Endothelial cell of umbilical vein (primary cell): ENCODE data around the gene TMEM114. TPM values are rescaled to one million over a fixed set of nuclear protein-coding genes. Genes with fewer than 3 reads are reported as not detected.

ENCODE experiments used
- BruUV-seq: library from RNA; stranded (reverse); fragments of 400-500 nt; replicated peaks from 2 replicates; lab custom pipeline; 2021; lab: Mats Ljungman, UMichigan
- CTCF ChIA-PET: fragments of 300-600, 350-600 bp; sonication (Branson Sonifier 250); formaldehyde crosslinking; loops from one replicate; lab custom pipeline; 2021; ENCODE audit warnings: antibody characterized with exemption, inconsistent platforms; lab: Charles Lee
- POLR2A ChIA-PET: fragments of 300-600, 350-600 bp; sonication (Branson Sonifier 250); formaldehyde crosslinking; loops from one replicate; lab custom pipeline; 2021; ENCODE audit warnings: antibody characterized with exemption, inconsistent platforms; lab: Charles Lee
- DNase-seq: peaks from one replicate; pipeline ENCODE4 v3.0.0-alpha.2; 2011; ENCODE audit warnings: low read depth, low spot score
- FAIRE-seq: peaks from 2 replicates; lab custom pipeline; 2011; peaks lifted over from hg19 to GRCh38; lab: Jason Lieb, UNC
- H2AFZ ChIP-seq: 2 replicates; pipeline ENCODE4 v1.6.0; 2012; ENCODE audit warnings: low read depth, low read length, control low read depth, inconsistent platforms
- H3K27ac ChIP-seq: 2 replicates; pipeline ENCODE4 v1.5.1; 2011; ENCODE audit warnings: low read depth, mild to moderate bottlenecking, control low read depth, low read length, moderate library complexity; ENCODE audit not compliant: insufficient read depth
- H3K27me3 ChIP-seq, 2 experiments: 2 replicates each; pipeline versions ENCODE4 v1.6.0 to v1.6.1; 2011; ENCODE audit warnings: low read length in 2 of 2, mixed read lengths in 1 of 2; ENCODE audit not compliant: control insufficient read depth in 2 of 2, insufficient read depth in 2 of 2
- H3K36me3 ChIP-seq, 2 experiments: 2 replicates in 1 of 2; 3 replicates in 1 of 2; pipeline ENCODE4 v1.5.1; 2011; ENCODE audit warnings: low read length in 2 of 2, mild to moderate bottlenecking in 1 of 2, moderate library complexity in 1 of 2; ENCODE audit not compliant: control insufficient read depth in 2 of 2, insufficient read depth in 2 of 2; ENCODE audit errors: extremely low read depth in 1 of 2
- H3K4me1 ChIP-seq: 3 replicates; pipeline ENCODE4 v1.5.1; 2011; ENCODE audit warnings: mild to moderate bottlenecking, low read length; ENCODE audit not compliant: control insufficient read depth, insufficient read depth; ENCODE audit errors: extremely low read depth
- H3K4me2 ChIP-seq: 2 replicates; pipeline ENCODE4 v1.6.1; 2011; ENCODE audit warnings: low read length, control low read depth, mixed read lengths; ENCODE audit not compliant: insufficient read depth
- H3K4me3 ChIP-seq, 3 experiments: fragments of 200-600 bp in 1 of 3; sonication (generic), shearing (Covaris generic) in 1 of 3; replicated peaks in 1 of 3; 2 replicates each; pipeline ENCODE4 v1.5.1; 2011 to 2016; ENCODE audit warnings: control low read depth in 3 of 3, low read length in 3 of 3, mild to moderate bottlenecking in 2 of 3, inconsistent platforms in 1 of 3, low read depth in 1 of 3, moderate library complexity in 1 of 3; ENCODE audit not compliant: insufficient read depth in 1 of 3
- H3K79me2 ChIP-seq: 2 replicates; pipeline ENCODE4 v1.6.0; 2012; ENCODE audit warnings: low read length, inconsistent platforms; ENCODE audit not compliant: control insufficient read depth, insufficient read depth
- H3K9ac ChIP-seq: replicated peaks from 2 replicates; pipeline ENCODE3; 2011; ENCODE audit warnings: low read length, control low read depth; ENCODE audit not compliant: insufficient read depth; ENCODE audit errors: extremely low read depth
- H3K9me1 ChIP-seq: replicated peaks from 3 replicates; pipeline ENCODE4 v1.6.0; 2011; ENCODE audit warnings: mild to moderate bottlenecking, low read length; ENCODE audit not compliant: control insufficient read depth, insufficient read depth; ENCODE audit errors: extremely low read depth
- H3K9me3 ChIP-seq: replicated peaks from 2 replicates; pipeline ENCODE4 v1.5.1; 2012; ENCODE audit warnings: low read length, inconsistent platforms; ENCODE audit not compliant: control insufficient read depth, insufficient read depth
- H4K20me1 ChIP-seq: replicated peaks from 2 replicates; pipeline ENCODE3; 2011; ENCODE audit warnings: mild to moderate bottlenecking, low read length; ENCODE audit not compliant: control insufficient read depth, insufficient read depth; ENCODE audit errors: extremely low read depth
- CTCF ChIP-seq, 2 donors: IDR thresholded peaks; 1 replicate in 1 of 2; 2 replicates in 1 of 2; pipeline ENCODE4 v1.5.1; 2011; ENCODE audit warnings: low read length in 2 of 2, mild to moderate bottlenecking in 2 of 2, moderate library complexity in 2 of 2, control low read depth in 1 of 2, inconsistent platforms in 1 of 2, low read depth in 1 of 2; ENCODE audit not compliant: insufficient read depth in 1 of 2; ENCODE audit errors: extremely low read depth in 1 of 2
- GATA2 ChIP-seq: IDR thresholded peaks from 2 replicates; pipeline ENCODE4 v1.7.0; 2011; ENCODE audit warnings: low read depth, mild to moderate bottlenecking, moderate library complexity, mixed read lengths, low read length; ENCODE audit not compliant: insufficient read length, insufficient read depth
- MAX ChIP-seq: IDR thresholded peaks from 2 replicates; pipeline ENCODE4 v1.6.1; 2011; ENCODE audit not compliant: insufficient read depth, insufficient read length
- dilution Hi-C: fragments of 300-500 bp; cut with MboI; formaldehyde crosslinking; loops from one replicate; pipeline ENCODE4 v1.15.0; 2019; ENCODE audit warnings: low sequenced_read_pairs; ENCODE audit not compliant: extremely low pct_ligation_motif_present
- intact Hi-C: fragments of 100-400 bp; cut with micrococcal nuclease; formaldehyde crosslinking; loops from one replicate; pipeline ENCODE4 v1.10.0; 2022
- polyA plus RNA-seq, 4 experiments: library from polyadenylated mRNA; depleted of rRNA in 3 of 4; stranded (reverse) in 3 of 4; unstranded in 1 of 4; fragments of >200 nt; gene quantifications; 2 replicates each; pipeline versions ENCODE4 v1.2.1 to v1.2.3, GENCODE V29; 2011 to 2012; ENCODE audit warnings: missing spikeins in 1 of 4
- total RNA-seq: library from RNA; stranded (reverse); gene quantifications from 2 replicates; pipeline ENCODE4 v1.2.3, GENCODE V29; 2021

Gene TMEM114
- total and polyA plus RNA-seq, 2 donors (not counting 3 experiments of a cell fraction or from before 2014, with no cell fraction given): not detected

- no peaks in the 10 kb centered on the region for H3K79me2 ChIP-seq
- H3K36me3 ChIP-seq: no peaks in the 10 kb centered on the region
- no TSS peak for BruUV-seq
- DNase-seq (peak; percentile 85), FAIRE-seq (peak; percentile 94)
- no peaks in the 10 kb centered on the region for H3K9me3 ChIP-seq
- TF ChIP-seq GATA2 (no peak), MAX (peak; percentile 31), CTCF (IDR thresholded peaks at IDR 0.05; ENCODE audit: extremely low read depth in 1 of 2, insufficient read depth in 1 of 2, low read depth in 1 of 2, low read length in 2 of 2) (peak; percentile 87 to 97)
- ChIA-PET CTCF (interaction anchor here (0.6 to 2.4 kb wide), 16 partner anchors 9 to 1942 kb away, joined by 3 to 16 read pairs (median 3); partner anchors contain the start of genes GRIN2A, PMM2 and TMEM186), POLR2A (no interaction called here)
- no peak overlapping the region for H3K9ac ChIP-seq
- no peak overlapping the region for H3K4me2 ChIP-seq
- H2AFZ ChIP-seq: no peak overlapping the region
- no peak overlapping the region for H3K27ac ChIP-seq
- H3K9me1 ChIP-seq: no peaks in the 10 kb centered on the region
- H3K4me3 ChIP-seq: no peak overlapping the region
- H4K20me1 ChIP-seq: no peaks in the 10 kb centered on the region
- peaks cover 2 to 3% of the 10 kb centered on the region in 2 experiments for H3K27me3 ChIP-seq
- intact Hi-C loops: loop anchor here (1.0 to 5.0 kb wide), 10 partner anchors 54 to 1615 kb away; partner anchors contain the start of genes CARHSP1, GRIN2A, LITAFD and METTL22
- no peaks in the 10 kb centered on the region for H3K4me1 ChIP-seq
- dilution Hi-C loops: no loop called here
Observed at GRCh38 chr16:8567355-8568230, 22.7 kb downstream of the TMEM114 start.
